Suprapubic skin (tissue), 4 donors: Measurements from ENCODE around the gene ABCG4.

Experiments used
- EP300 ChIP-seq: sonication (generic); formaldehyde crosslinking; IDR thresholded peaks from one replicate; pipeline ENCODE4 v1.6.1; 2017; ENCODE audit warnings: antibody characterized with exemption
- POLR2A ChIP-seq, 2 donors: fragments of 450-650 bp; IDR thresholded peaks; one replicate each; pipeline ENCODE4 v1.6.1; 2017; ENCODE audit warnings: antibody characterized with exemption in 2 of 2, mild to moderate bottlenecking in 2 of 2, moderate library complexity in 2 of 2
- POLR2AphosphoS5 ChIP-seq, 3 donors: sonication (generic); formaldehyde crosslinking; IDR thresholded peaks; one replicate each; pipeline ENCODE4 v1.6.1; 2017; ENCODE audit warnings: antibody characterized with exemption in 3 of 3
- TF ChIP-seq, protein P1 (sequence below), 2 donors: fragments of 200-600 bp in 1 of 2; fragments of 450-650 bp in 1 of 2; sonication (generic) in 1 of 2; IDR thresholded peaks; one replicate each; pipeline ENCODE4 v1.5.1; 2016 to 2019; ENCODE audit warnings: antibody characterized with exemption in 2 of 2, mild to moderate bottlenecking in 1 of 2, moderate library complexity in 1 of 2

DNA sequence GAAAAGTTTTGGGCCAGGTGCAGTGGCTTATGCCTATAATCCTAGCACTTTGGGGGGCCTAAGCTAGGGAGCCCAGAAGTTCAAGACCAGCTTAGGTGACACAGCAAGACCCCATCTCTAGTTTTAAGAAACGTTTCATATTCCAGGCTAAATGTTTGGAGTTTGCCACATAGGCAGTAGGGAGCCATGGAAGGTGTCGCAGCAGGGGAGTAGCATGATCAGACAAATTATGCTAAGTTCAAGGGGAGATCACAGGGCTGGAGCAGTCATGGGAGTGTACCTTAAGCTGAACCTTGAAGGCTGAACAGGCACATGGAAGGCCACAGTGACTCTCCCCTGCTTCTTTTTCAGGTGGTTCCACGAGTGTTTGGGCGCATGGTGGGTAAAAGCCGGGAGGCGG, 30.5 kb downstream of the ABCG4 start:
- TF ChIP-seq, protein P1, sequence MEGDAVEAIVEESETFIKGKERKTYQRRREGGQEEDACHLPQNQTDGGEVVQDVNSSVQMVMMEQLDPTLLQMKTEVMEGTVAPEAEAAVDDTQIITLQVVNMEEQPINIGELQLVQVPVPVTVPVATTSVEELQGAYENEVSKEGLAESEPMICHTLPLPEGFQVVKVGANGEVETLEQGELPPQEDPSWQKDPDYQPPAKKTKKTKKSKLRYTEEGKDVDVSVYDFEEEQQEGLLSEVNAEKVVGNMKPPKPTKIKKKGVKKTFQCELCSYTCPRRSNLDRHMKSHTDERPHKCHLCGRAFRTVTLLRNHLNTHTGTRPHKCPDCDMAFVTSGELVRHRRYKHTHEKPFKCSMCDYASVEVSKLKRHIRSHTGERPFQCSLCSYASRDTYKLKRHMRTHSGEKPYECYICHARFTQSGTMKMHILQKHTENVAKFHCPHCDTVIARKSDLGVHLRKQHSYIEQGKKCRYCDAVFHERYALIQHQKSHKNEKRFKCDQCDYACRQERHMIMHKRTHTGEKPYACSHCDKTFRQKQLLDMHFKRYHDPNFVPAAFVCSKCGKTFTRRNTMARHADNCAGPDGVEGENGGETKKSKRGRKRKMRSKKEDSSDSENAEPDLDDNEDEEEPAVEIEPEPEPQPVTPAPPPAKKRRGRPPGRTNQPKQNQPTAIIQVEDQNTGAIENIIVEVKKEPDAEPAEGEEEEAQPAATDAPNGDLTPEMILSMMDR (IDR thresholded peaks at IDR 0.05), result no peak
- TF ChIP-seq POLR2A (IDR thresholded peaks at IDR 0.05) (no peak), EP300 (no peak), POLR2AphosphoS5 (IDR thresholded peaks at IDR 0.05) (no peak)
